Omental fat pad (tissue), 4 donors: ENCODE results near the gene PRKCB. TPM values are rescaled to one million over a fixed set of nuclear protein-coding genes. Genes with fewer than 3 reads are reported as not detected.
"Not testable (repeated sequence)": the region's sequence is repeated elsewhere in the genome, so short reads cannot be mapped to it uniquely, and the experiment has no call there.

Experiments used
- ATAC-seq: fragments of 150-250 bp; one replicate; pipeline ENCODE4 v1.9.1; 2016; ENCODE audit warnings: mild to moderate bottlenecking, moderate library complexity; ENCODE audit not compliant: low FRiP score
- DNase-seq: peaks from one replicate; pipeline ENCODE4 v3.0.0-alpha.2; 2019; ENCODE audit warnings: low spot score
- total RNA-seq, 4 donors: library from RNA; depleted of rRNA; stranded (reverse); fragments of >200 nt; gene quantifications; one replicate each; pipeline ENCODE4 v1.1.0, GENCODE V29; 2016
- TF ChIP-seq, protein P1 (sequence below), 3 donors: fragments of 450-650 bp; IDR thresholded peaks; one replicate each; pipeline ENCODE4 v1.5.1; 2016 to 2017; ENCODE audit warnings: antibody characterized with exemption in 3 of 3, mild to moderate bottlenecking in 3 of 3, moderate library complexity in 2 of 3

Gene PRKCB
- total RNA-seq, 4 donors from 2014 or later: 5.3 to 18.6 (median 11.1) TPM

DNA sequence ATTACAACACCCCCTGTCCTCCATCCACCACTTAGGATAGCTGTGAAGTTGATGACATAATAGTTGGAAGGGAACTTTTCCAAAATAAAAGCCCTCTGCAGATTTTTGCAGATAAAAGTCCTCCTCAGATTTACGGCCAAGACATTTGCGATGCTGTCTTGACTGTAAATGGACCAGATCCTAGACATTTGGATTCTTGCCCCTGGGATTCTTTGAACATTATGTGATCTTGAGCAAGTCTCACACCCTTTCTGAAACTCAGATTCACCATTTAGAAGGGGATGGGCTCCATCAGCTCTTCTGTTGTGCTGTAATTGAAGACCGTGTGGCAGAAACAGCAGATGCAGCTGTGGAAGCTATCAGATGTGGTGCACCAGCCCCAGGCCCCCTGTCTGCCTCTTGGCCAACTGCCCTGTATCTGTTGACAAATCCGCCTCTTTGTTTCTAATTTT, 266.5 kb downstream of the PRKCB start:
- no peak for DNase-seq
- TF ChIP-seq, protein P1, sequence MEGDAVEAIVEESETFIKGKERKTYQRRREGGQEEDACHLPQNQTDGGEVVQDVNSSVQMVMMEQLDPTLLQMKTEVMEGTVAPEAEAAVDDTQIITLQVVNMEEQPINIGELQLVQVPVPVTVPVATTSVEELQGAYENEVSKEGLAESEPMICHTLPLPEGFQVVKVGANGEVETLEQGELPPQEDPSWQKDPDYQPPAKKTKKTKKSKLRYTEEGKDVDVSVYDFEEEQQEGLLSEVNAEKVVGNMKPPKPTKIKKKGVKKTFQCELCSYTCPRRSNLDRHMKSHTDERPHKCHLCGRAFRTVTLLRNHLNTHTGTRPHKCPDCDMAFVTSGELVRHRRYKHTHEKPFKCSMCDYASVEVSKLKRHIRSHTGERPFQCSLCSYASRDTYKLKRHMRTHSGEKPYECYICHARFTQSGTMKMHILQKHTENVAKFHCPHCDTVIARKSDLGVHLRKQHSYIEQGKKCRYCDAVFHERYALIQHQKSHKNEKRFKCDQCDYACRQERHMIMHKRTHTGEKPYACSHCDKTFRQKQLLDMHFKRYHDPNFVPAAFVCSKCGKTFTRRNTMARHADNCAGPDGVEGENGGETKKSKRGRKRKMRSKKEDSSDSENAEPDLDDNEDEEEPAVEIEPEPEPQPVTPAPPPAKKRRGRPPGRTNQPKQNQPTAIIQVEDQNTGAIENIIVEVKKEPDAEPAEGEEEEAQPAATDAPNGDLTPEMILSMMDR (IDR thresholded peaks at IDR 0.05): no peak
- ATAC-seq: no peak

DNA sequence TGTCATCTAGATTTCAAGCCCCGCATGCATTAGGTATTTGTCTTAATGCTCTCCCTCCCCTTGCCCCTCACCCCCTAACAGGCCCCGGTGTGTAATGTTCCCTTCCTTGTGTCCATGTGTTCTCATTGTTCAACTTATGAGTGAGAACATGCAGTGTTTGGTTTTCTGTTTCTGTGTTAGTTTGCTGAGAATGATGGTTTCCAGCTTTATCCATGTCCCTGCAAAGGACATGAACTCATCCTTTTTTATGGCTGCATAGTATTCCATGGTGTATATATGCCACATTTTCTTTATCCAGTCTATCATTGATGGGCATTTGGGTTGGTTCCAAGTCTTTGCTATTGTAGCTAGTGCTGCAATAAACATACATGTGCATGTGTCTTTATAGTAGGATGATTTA, 269.7 kb downstream of the PRKCB start:
- ATAC-seq, DNase-seq: not testable (repeated sequence)

DNA sequence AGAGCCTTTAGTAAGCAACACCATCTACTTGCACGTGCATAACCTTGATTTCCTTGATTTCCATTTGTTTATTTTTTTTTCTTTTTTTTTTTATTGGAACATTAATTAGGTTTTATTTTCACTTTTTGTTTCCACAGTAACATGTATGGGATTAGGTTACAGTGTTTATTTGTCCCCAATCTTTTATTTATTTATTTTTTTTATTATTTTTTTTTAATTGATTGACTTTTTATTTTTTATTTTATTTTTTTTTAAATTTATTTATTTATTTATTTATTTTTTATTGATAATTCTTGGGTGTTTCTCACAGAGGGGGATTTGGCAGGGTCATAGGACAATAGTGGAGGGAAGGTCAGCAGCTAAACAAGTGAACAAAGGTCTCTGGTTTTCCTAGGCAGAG, 272.3 kb downstream of the PRKCB start:
- ATAC-seq, DNase-seq: not testable (repeated sequence)

DNA sequence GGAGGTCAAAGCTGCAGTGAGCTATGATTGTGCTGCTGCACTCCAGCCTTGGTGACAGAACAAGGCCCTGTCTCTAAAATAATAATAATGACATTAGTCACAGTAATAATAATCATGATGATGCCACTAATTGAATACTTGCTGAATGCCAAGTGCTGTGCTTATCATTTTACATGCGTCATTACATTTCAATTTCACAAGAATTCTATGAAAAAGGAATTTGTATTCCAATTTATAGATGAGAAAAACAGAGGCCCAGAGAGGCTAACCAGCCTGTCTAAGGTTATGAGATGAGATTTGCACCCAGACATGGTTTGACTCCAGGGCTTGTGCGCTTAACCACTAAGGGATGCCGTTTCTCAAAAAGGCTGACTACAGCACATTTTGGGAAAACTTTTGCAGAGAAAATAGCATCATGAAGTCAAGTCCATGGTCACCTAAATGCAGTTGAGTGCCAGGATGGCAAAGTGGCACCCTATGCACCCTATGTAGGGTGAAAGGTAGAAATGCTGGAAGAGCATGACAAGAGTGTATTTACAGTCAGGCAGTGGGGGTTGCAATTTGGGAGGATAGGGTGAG, 276.0 kb downstream of the PRKCB start:
- ATAC-seq (no peak), DNase-seq (no peak)
- TF ChIP-seq, protein P1 (IDR thresholded peaks at IDR 0.05): no peak

DNA sequence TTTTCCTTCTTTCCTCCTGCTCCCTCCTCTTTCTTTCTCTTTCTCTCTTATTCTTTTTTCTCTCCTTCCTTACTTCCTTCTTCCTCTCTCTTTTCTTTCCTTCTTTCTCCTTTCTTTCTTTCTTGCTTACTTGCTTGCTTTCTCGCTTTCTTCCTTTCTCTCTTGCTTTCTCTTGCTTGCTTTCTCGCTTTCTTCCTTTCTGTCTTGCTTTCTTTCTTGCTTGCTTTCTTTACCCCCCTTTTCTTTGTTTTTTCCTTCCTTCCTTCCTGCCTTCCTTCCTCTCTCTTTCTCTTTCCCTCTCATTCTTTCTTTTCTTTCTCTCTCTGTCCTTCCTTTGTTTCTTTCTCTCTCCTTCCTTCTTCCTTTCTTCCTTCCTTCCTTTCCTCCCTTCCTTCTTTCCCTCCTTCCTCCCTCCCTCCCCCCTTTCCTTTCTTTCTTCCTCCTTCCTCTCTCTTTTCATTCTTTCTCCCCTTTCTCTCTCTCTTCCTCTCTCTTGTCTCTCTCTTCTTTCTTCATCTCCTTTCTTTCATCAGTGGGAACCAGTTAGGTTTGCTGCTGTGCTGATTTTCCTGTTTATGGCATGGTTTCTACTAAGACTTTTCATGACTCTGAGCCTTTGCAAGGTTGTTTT, 277.4 kb downstream of the PRKCB start:
- ATAC-seq: no peak
- TF ChIP-seq, protein P1 (IDR thresholded peaks at IDR 0.05): no peak
- DNase-seq: no peak

DNA sequence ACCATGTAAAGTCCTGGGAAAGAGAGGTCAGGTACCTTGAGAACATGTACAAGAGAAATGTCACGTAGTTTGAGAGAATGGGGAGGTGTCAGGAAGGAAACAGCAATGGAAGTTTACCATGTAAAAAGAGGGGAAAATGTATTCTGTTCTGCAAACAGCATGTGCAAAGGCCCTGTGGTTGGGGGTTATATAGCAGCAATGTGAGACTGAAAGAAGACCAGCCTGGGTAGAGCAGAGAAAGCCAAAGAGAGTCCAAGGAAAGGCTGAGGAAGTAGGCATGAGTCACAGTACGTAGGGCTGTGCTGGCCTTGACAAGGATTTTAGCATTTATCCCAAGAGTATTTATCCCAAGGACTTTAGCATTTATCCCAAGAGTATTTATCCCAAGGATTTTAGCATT, 279.1 kb downstream of the PRKCB start:
- DNase-seq: no peak

DNA sequence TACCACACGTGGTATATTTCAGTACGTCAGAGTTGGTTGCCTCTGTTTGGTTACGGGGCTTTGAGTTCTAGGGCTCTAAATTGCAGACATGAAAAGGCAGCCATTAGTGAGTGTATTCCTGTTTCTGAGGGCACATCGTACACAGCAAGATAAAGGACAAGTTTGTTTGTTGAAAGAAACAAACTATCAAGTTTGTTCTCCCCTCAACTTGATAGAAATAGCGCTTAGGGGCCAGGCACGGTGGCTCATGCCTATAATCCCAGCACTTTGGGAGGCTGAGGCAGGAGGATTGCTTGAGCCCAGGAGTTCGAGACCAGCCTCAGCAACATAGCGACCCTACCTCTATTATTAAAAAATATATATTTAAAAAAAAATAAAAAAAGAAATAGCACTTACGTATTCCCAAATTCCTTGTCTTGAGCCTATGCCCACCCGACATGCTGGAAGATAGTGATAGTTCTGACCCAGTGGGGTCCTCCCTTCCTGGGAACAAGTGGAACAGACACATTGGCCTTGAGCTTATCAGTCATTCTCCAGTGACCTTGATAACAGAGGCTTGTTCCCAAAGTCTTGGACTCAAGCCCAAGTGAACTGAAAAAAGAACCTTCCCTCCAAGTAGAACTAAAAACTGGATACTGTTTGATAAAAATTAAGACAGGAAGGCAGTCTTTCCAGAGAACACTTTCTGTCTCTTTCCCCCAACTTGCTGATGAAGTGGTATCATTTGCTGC, 280.4 kb downstream of the PRKCB start:
- TF ChIP-seq, protein P1 (IDR thresholded peaks at IDR 0.05): no peak
- ATAC-seq (no peak), DNase-seq (no peak)

More for the DNA sequence above, 279.1 kb downstream of the PRKCB start:
- TF ChIP-seq, protein P1 (IDR thresholded peaks at IDR 0.05): no peak
- ATAC-seq: no peak

DNA sequence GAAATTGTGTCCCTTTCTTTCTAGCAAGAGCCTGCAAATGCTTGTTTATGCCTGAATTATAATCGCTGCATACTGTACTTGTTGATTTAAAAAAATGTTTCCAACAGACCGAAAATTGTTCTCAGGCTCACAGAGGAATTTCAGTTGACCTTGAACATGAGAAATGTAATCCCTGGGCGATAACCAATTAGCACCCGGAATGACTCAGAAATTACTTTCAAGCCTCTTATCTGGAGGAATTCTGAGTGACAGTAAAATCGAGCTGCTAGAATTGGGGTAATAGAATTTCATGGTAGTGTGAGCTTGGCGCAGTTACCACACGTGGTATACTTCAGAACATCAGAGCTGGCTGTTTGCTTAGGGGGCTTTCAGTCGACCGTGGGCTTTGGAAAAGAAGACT, 281.2 kb downstream of the PRKCB start:
- TF ChIP-seq, protein P1 (IDR thresholded peaks at IDR 0.05): no peak
- DNase-seq (no peak), ATAC-seq (no peak)
